ENCODE data around the gene ATF6. TPM values are rescaled to one million over a fixed set of nuclear protein-coding genes. Genes with fewer than 3 reads are reported as not detected.

ATF6 gene
- polyA plus RNA-seq, 2 of the 4 experiments (the other 2 are of a cell fraction), result 8.6 to 28.0 TPM

DNA sequence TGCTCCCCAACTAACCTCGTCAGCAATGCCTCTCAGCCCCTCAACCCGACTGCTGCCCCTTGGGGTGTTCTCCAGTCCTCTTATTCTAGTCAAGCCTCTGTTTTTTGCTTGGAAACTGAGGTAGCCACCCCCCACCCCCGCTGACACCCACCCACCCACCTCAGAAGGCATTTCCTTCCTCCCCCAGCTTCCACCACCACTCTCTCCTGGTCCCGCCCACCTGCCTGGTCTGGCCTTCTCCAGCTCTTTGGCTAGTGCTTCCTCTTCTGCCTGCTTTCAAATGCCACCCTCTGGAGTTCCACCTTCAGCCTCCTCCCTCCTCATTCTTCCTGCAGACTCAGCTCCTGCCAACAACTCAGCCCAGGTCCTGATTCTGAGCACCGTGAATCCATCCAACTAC, 222.3 kb downstream of the ATF6 start:
- Histone ChIP-seq H3K27ac (no peak overlapping the region), H3K4me3 (no peak overlapping the region), H3K4me2 (no peak overlapping the region), H3K9me3 (peaks cover 9% of the 10 kb centered on the region; the same call in 1 of the 3 replicates), H3K4me1 (no peaks in the 10 kb centered on the region)
- no peak for TF ChIP-seq ZSCAN20 (CRISPR knock-in tag; IDR thresholded peaks at IDR 0.05)
- TF ChIP-seq, protein P1, sequence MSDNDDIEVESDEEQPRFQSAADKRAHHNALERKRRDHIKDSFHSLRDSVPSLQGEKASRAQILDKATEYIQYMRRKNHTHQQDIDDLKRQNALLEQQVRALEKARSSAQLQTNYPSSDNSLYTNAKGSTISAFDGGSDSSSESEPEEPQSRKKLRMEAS (IDR thresholded peaks at IDR 0.05), result no peak
- no peak for TF ChIP-seq ZNF302 (CRISPR knock-in tag; IDR thresholded peaks at IDR 0.05)
- TF ChIP-seq, protein P2, sequence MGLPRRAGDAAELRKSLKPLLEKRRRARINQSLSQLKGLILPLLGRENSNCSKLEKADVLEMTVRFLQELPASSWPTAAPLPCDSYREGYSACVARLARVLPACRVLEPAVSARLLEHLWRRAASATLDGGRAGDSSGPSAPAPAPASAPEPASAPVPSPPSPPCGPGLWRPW (IDR thresholded peaks at IDR 0.05), result no peak
- no peak for TF ChIP-seq MAZ (IDR thresholded peaks at IDR 0.05; ENCODE audit: borderline replicate concordance, low read depth, low read length)
- no peak for TF ChIP-seq NR3C1 (IDR thresholded peaks at IDR 0.05)
- TF ChIP-seq MAFK (IDR thresholded peaks at IDR 0.05; ENCODE audit: partially characterized antibody), result no peak
- DNase-seq (ENCODE audit: low read depth in 1 of 2, low spot score in 1 of 2), result no peak
- POLR2A ChIA-PET, result no interaction called here
- no peak for ATAC-seq
- WGBS (ENCODE audit: missing lambda C conversion rate), result 43% methylated on average over 4 of the region's 5 CpGs
- CTCF ChIA-PET, result interaction anchor here (0.5 to 1.5 kb wide), 4 partner anchors 12 to 54 kb away, joined by 3 read pairs; no protein-coding TSS in a partner anchor
- no peak for FAIRE-seq

DNA sequence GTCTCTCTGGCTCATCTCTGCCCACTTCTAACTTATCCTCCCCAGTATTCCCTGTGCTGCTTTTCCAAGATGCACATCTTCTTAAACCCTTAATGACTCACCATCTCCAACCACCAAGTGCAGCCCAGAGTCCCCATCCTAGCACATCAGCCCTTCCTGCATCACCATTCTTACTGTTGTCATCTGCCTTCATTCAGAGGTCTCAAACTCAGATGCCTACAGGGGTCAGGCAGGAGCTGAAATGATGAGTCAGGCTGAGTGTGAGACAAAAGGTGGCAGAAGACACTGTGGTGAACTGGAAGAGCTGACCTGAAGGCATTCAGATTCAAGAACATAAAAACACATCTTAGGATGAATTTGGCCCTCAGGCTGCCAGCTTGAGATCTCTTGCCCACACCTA, 223.0 kb downstream of the ATF6 start:
- CTCF ChIA-PET, result interaction anchor here (1.0 to 1.5 kb wide), 3 partner anchors 12 to 31 kb away, joined by 3 read pairs; no protein-coding TSS in a partner anchor
- Histone ChIP-seq H3K4me3 (no peak overlapping the region), H3K9me3 (peaks cover 9% of the 10 kb centered on the region; the same call in 1 of the 3 replicates), H3K4me2 (no peak overlapping the region), H3K4me1 (no peaks in the 10 kb centered on the region), H3K27ac (no peak overlapping the region)
- no peak for TF ChIP-seq EHMT2 (IDR thresholded peaks at IDR 0.05; ENCODE audit: low read depth)
- no peak for TF ChIP-seq JUNB (IDR thresholded peaks at IDR 0.05)
- TF ChIP-seq, protein P3, sequence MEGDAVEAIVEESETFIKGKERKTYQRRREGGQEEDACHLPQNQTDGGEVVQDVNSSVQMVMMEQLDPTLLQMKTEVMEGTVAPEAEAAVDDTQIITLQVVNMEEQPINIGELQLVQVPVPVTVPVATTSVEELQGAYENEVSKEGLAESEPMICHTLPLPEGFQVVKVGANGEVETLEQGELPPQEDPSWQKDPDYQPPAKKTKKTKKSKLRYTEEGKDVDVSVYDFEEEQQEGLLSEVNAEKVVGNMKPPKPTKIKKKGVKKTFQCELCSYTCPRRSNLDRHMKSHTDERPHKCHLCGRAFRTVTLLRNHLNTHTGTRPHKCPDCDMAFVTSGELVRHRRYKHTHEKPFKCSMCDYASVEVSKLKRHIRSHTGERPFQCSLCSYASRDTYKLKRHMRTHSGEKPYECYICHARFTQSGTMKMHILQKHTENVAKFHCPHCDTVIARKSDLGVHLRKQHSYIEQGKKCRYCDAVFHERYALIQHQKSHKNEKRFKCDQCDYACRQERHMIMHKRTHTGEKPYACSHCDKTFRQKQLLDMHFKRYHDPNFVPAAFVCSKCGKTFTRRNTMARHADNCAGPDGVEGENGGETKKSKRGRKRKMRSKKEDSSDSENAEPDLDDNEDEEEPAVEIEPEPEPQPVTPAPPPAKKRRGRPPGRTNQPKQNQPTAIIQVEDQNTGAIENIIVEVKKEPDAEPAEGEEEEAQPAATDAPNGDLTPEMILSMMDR (IDR thresholded peaks at IDR 0.05), result no peak
- no peak for TF ChIP-seq NR3C1 (IDR thresholded peaks at IDR 0.05)
- no peak for TF ChIP-seq FOSL2 (IDR thresholded peaks at IDR 0.05)
- 0 out of 2 replicates have a peak, but pooled peaks have one; percentile 18 for TF ChIP-seq FOSL2 (CRISPR knock-in tag; IDR thresholded peaks at IDR 0.05)
- no peak for TF ChIP-seq ZSCAN20 (CRISPR knock-in tag; IDR thresholded peaks at IDR 0.05)
- TF ChIP-seq CEBPB (IDR thresholded peaks at IDR 0.05), result no peak
- no peak for TF ChIP-seq KDM5A (IDR thresholded peaks at IDR 0.05)
- ATAC-seq (peak; percentile 45 to 66; a peak in 3 of 6 replicates), FAIRE-seq (no peak), DNase-seq (ENCODE audit: low read depth in 1 of 2, low spot score in 1 of 2) (peak in 1 of 2 experiments; percentile 31)
- POLR2A ChIA-PET, result no interaction called here

DNA sequence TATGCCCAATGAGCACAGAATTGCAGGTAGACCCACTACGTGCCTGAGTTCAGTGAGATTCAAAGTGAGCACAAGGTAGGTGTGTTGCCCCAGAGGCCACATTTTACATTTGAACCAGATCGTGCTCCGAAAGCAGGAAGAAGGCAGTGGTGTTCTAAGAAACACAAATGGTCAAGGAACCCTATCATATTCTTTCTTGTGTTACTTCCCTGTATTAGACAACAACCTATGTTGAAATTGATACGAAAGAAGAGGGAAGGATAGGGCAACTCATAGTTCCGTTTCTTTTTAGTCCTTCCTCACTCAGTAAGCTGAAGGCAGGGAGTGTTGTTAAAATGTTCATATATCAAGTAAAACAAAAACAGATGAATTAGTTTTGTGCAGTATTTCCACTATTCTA, 223.7 kb downstream of the ATF6 start:
- FAIRE-seq (no peak), ATAC-seq (no peak), DNase-seq (ENCODE audit: low read depth in 1 of 2, low spot score in 1 of 2) (no peak)
- H3K27ac ChIP-seq, result no peak overlapping the region
- POLR2A ChIA-PET, result no interaction called here
- H3K4me2 ChIP-seq, result no peak overlapping the region
- no peak overlapping the region for H3K4me3 ChIP-seq
- CTCF ChIA-PET, result no interaction called here
- TF ChIP-seq, protein P4, sequence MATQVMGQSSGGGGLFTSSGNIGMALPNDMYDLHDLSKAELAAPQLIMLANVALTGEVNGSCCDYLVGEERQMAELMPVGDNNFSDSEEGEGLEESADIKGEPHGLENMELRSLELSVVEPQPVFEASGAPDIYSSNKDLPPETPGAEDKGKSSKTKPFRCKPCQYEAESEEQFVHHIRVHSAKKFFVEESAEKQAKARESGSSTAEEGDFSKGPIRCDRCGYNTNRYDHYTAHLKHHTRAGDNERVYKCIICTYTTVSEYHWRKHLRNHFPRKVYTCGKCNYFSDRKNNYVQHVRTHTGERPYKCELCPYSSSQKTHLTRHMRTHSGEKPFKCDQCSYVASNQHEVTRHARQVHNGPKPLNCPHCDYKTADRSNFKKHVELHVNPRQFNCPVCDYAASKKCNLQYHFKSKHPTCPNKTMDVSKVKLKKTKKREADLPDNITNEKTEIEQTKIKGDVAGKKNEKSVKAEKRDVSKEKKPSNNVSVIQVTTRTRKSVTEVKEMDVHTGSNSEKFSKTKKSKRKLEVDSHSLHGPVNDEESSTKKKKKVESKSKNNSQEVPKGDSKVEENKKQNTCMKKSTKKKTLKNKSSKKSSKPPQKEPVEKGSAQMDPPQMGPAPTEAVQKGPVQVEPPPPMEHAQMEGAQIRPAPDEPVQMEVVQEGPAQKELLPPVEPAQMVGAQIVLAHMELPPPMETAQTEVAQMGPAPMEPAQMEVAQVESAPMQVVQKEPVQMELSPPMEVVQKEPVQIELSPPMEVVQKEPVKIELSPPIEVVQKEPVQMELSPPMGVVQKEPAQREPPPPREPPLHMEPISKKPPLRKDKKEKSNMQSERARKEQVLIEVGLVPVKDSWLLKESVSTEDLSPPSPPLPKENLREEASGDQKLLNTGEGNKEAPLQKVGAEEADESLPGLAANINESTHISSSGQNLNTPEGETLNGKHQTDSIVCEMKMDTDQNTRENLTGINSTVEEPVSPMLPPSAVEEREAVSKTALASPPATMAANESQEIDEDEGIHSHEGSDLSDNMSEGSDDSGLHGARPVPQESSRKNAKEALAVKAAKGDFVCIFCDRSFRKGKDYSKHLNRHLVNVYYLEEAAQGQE (IDR thresholded peaks at IDR 0.05), result no peak
- TF ChIP-seq HOXB5 (CRISPR knock-in tag; IDR thresholded peaks at IDR 0.05) (no peak), RARB (CRISPR knock-in tag; IDR thresholded peaks at IDR 0.05) (no peak), CHD4 (IDR thresholded peaks at IDR 0.05; ENCODE audit: borderline replicate concordance) (no peak), NPAS2 (CRISPR knock-in tag; IDR thresholded peaks at IDR 0.05; ENCODE audit: borderline replicate concordance) (no peak), EHF (CRISPR knock-in tag; IDR thresholded peaks at IDR 0.05) (no peak), PHF8 (IDR thresholded peaks at IDR 0.05; ENCODE audit: borderline replicate concordance, low read depth) (no peak), ESRRA (IDR thresholded peaks at IDR 0.05; ENCODE audit: borderline replicate concordance, low read length) (no peak), TFCP2L1 (CRISPR knock-in tag; IDR thresholded peaks at IDR 0.05) (no peak)
- TF ChIP-seq, protein P5, sequence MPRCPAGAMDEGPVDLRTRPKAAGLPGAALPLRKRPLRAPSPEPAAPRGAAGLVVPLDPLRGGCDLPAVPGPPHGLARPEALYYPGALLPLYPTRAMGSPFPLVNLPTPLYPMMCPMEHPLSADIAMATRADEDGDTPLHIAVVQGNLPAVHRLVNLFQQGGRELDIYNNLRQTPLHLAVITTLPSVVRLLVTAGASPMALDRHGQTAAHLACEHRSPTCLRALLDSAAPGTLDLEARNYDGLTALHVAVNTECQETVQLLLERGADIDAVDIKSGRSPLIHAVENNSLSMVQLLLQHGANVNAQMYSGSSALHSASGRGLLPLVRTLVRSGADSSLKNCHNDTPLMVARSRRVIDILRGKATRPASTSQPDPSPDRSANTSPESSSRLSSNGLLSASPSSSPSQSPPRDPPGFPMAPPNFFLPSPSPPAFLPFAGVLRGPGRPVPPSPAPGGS (IDR thresholded peaks at IDR 0.05), result no peak
- H3K9me3 ChIP-seq, result peaks cover 9% of the 10 kb centered on the region; the same call in 1 of the 3 replicates
- H3K4me1 ChIP-seq, result no peaks in the 10 kb centered on the region
- WGBS (ENCODE audit: missing lambda C conversion rate), result 65% methylated on average over 5 of the region's 5 CpGs
